GM12891 (cell line): ENCODE data around the gene IL11.
A peak's percentile ranks its signal among the peaks of the same experiment; 100 is the strongest.
"Not testable (repeated sequence)": the region's sequence is repeated elsewhere in the genome, so short reads cannot be mapped to it uniquely, and the experiment has no call there.

Source experiments
- DNase-seq: peaks from one replicate; pipeline ENCODE4 v3.0.0; 2011; ENCODE audit warnings: low spot score; ENCODE audit not compliant: insufficient read length
- FAIRE-seq: peaks from 2 replicates; lab custom pipeline; 2011; peaks lifted over from hg19 to GRCh38; lab: Jason Lieb, UNC
- PAX5 ChIP-seq: IDR thresholded peaks from 2 replicates; pipeline ENCODE4 v1.6.1; 2011; ENCODE audit warnings: low read length, moderate library complexity, mild to moderate bottlenecking; ENCODE audit not compliant: insufficient read depth, severe bottlenecking
- POLR2A ChIP-seq: IDR thresholded peaks from 2 replicates; pipeline ENCODE4 v1.6.1; 2011; ENCODE audit warnings: low read depth, low read length, control low read depth
- POLR2AphosphoS5 ChIP-seq: IDR thresholded peaks from 2 replicates; pipeline ENCODE4 v1.6.1; 2011; ENCODE audit warnings: low read depth, low read length, control low read depth
- POU2F2 ChIP-seq: IDR thresholded peaks from 2 replicates; pipeline ENCODE4 v1.6.1; 2011; ENCODE audit warnings: low read depth, mild to moderate bottlenecking, control low read depth, low read length, moderate library complexity
- SPI1 ChIP-seq: IDR thresholded peaks from 2 replicates; pipeline ENCODE4 v1.6.1; 2011; ENCODE audit warnings: low read depth, low read length, control low read depth
- TAF1 ChIP-seq: IDR thresholded peaks from 2 replicates; pipeline ENCODE4 v1.6.1; 2011; ENCODE audit warnings: low read depth, low read length, control low read depth

IL11 gene

DNA sequence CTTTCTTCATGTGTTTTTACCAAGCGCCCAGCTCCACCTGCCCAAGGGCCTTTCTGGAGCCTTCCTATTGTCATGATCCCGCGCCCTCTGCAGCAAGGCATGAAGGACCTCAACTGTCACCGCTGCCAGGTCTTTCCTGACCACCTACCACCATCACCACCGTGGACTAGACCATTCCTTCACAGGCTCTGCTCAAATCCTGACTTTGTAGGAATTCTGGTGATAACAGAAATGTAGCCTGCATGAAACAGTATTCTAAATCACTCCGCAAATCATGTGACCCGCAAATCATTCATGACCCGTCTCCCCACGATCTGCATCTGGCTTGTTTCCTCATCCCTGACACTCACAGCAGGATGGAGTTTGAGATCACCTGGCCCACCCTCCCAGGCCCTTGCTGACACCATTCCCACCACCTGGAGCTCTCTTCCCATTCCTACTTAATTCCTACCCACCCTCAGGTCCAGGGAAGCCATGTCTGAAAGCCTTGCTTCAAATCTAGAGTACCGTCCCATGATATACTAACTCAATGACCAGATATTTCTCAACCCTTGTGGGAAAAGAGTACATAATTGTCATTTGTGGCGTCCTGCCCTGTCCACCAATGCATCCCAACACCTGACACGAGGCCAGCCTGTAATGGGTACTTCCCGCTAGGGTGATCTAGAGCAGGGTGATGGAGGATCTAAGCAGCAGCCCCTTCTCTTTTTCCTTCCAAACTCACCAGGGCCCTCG lies 36.0 kb upstream of the IL11 start:
- DNase-seq = no peak
- no peak for FAIRE-seq
- TF ChIP-seq POLR2AphosphoS5 (no peak), SPI1 (no peak), TAF1 (no peak), POLR2A (no peak), POU2F2 (no peak), PAX5 (no peak)

DNA sequence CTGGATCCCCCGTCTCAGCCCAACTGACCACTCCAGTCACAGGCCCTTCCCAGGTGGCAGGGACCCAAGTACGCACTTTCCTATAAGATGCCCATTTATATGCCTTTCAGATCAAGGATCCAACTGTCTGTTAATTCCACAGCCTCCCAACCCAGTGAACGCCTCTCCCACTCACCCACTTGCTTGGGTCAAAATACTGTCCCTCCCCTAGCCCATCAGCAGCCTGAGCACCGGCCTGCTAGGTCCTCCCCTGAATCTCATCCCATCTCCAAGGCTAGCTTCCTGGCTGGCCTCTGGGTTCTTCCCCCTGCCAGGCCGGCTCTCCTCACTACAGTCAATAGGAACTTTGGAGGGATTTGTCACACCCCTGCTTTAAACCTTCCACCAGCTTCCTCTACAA lies 35.4 kb upstream of the IL11 start:
- FAIRE-seq = no peak
- no peak for TF ChIP-seq PAX5
- TF ChIP-seq TAF1 = no peak
- DNase-seq = no peak

DNA sequence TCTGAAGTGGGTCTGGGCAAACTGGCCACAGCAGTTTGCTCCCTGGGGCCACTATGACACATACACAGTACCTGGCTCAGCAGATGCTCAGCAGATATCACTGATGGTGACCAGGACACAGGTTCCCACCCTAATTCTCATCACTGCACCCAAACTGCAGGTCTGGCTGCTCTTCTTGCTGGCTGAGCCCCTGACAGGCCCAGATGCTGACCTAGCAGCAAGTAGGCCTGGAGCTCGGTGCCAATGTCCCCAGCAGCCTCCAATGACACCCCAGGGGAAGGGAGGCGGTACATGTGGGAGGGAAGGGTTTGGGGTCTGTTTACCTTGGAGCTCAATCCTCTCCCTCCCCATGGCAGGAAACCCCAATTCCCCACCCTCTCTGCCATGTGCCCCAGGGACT lies 32.2 kb upstream of the IL11 start:
- no peak for FAIRE-seq
- TF ChIP-seq POLR2AphosphoS5 (no peak; the same call in 1 of the 2 replicates), POLR2A (no peak; the same call in 1 of the 2 replicates), SPI1 (no peak), PAX5 (no peak), POU2F2 (no peak), TAF1 (no peak)
- no peak for DNase-seq

DNA sequence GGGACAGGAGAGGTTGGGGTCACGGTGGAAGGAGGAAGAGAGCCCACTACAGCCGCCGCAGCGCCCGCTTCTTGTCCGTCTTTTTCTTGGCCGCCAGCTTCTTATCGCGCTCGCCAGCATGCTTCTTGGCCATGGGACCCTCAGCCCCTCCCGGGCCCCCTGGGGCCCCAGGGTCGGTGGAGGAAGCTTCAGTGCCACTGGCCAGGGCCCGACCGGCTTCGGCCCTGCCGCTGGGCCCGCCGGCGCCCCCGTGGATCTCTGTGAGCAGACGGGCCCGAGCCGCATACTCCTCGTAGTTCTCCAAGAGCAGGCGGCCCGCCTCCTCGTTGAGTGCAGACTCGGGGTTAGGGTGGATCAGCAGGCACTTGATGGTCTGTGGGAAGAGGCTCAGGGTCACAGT lies 31.1 kb upstream of the IL11 start:
- FAIRE-seq, DNase-seq: not testable (repeated sequence)

DNA sequence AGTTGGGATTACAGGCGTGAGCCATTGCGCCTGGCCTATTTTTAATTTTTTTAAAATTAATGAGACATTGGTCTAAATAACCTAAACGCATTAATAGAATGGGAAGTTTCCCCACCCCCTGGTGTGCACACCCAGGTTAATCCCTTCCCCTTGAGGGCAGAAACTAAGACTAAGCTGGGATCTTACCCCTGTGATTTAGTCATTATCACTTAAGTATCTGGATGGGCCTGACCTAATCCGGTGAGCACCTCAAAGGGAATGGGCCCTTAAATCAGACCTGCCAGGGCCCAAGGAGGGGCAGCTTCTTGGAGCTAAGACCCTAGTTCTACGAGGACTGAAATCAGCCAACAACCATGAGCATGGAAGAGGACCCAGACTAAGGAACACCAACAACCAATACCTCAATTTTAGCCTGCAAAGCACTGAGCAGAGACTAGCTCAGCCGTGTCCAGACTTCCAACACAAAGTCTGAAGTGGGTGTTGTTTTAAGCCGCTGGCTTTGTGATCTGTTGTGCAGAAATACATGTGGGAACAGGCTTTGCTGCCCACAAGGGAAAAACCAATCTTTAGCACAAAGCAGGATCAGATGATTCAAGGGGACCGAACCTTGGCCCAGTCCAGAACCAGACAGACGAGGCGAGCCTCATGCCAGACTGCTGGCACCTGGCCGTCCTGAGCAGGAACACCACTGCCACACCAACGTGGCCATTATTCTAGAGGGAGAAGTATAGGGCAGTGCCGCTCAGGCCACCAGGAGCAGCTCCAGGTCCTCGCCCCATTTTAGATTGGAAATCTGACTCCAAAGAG lies 30.2 kb upstream of the IL11 start:
- no peak for FAIRE-seq
- TF ChIP-seq POLR2AphosphoS5 (no peak; the same call in none of the 2 replicates), SPI1 (no peak), POLR2A (peak; percentile 45; the same call in 1 of the 2 replicates)
- no peak for DNase-seq

DNA sequence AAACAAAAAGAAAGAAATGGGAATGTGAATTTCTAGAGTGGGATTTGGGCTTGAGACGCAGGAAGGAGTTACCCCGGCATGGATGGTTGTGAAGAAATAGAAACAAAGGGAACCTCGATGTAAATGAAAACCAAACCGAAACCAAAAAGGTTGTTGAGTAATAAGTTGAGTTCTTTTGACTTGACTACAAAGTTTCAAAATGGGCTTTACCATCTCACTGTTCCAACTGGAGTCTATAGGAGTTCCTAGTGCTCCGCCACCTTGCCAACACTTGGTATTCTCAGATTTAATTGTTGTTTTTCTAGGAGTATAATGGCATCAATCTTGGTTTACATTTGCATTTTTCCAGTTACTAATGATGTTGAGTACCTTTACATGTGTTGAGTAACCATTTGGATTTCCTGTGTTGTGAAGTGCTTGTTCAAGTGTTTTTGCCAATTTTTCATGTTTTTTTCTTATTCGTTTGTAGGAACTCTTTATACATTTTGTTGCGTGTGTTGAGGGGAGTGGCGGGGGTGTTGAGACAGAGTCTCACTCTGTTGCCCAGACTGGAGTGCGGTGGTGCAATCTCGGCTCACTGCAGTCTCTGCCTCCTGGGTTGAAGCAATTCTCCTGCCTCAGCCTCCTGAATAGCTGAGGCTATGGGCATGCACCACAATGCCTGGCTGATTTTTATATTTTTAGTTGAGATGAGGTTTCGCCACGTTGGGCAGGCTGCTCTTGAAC lies 28.1 kb upstream of the IL11 start:
- TF ChIP-seq POLR2AphosphoS5 (no peak), POU2F2 (no peak), TAF1 (no peak), PAX5 (no peak), SPI1 (no peak), POLR2A (no peak)
- peak; percentile 59 for FAIRE-seq
- DNase-seq = no peak

DNA sequence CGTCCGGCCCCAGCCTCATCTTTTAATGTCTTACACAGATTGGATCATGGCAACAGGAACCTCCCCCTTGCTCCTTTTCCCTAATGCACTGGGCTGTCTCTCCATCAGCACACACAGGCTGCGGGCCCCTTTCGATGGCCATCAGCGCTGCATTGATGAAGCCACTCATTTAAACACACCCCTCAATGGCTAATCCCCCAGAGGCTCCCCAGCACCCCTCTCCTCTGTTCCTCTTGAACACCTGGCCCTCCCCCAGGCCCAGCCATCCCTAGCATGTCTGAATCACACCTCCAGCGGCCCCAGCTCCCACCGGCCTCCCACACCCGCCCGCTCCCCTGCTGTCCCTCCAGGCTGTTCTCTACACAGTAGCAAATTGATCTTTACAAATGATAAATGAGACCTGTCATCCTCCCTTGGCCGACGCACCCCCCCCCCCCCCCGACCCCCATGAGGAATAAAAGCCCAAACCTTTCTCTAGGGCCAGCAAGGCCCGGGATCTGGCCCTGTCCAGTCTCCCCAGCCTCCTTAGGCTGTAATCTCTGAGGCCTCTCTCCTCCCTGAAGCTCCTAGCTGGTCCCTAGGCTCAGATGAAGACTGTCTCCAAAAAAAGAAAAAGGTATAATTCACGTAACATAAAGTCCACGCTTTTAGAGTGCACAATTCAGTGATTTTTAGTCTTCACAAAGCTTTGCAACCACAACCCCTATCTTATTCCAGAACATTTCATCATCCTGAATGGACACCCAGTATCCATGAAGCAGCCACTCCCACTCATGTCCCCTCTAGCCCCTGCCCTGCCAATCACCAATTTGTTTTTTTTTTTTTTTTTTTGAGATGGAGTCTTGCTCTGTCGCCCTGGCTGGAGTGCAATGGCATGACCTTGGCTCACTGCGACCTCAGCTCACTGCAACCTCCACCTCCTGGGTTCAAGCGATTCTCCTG lies 22.8 kb upstream of the IL11 start:
- no peak for FAIRE-seq
- DNase-seq = no peak
- TF ChIP-seq SPI1 (no peak), PAX5 (no peak), POU2F2 (no peak), TAF1 (no peak), POLR2AphosphoS5 (no peak), POLR2A (no peak)

DNA sequence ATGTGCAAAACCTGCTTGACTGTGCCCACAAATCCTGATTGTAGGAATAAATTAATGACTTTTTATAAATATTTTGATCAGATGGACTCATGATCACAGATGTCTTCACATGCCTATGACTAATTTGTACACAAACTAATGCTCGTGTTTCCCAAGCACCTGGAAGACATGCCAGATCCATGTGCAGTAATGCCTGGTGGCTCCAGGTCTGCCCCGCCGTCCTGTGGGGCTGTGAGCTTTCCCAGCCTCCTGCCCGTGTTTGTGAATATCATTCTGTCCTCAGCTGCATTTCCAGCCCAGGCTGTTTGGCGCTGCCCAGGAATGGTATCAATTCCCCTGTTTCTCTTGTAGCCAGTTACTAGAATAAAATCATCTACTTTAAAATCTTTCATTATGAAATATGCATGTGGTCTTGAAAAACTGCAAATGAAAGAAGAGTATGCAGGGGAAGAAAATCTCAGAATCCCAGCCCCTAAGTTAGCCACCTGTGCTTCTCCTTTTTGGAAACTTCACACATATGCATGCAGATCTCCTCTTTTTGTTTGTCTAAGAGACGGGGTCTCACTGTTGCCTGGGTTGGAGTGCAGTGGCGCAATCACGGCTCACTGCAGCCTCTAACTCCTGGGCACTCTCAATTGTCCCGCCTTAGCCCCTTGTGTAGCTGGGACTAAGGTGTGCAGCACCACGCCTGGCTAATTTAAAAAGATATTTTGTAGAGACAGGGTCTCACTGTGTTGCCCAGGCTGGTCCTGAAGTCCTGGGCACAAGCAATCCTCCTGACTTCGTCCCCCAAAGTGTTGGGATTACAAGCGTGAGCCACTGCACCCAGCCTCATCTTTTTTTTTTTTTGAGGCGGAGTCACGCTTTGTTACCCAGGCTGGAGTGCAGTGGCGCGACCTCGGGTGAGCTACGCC lies 21.7 kb upstream of the IL11 start:
- no peak for FAIRE-seq
- DNase-seq = no peak
- TF ChIP-seq TAF1 = no peak
- no peak for TF ChIP-seq POU2F2
- TF ChIP-seq POLR2AphosphoS5 = 0 out of 2 replicates have a peak, but pooled peaks have one; percentile 16
- TF ChIP-seq SPI1 = no peak

DNA sequence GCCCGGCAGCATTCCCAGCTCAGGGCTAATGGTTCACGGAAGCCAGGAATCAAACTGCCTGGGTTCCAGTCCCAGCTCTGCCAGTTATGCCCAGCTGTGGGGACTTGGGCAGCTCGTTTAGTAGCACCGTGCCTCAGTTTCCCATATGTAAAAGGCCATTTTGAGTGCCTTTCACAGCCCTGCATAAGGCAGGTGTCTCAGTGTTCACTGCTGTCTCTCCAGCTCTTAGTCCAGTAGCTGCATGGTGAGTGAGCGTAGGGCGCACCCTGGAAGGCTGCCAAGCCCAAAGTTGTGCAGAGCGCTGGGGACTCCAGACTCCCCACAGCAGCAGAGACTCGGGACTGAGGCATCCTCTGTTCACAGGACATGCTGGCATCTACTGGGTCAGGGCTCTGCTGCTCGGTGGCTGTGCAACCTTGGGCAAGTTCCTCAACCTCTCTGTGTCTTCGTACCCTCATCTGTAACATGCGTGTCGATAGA lies 21.0 kb upstream of the IL11 start:
- TF ChIP-seq POLR2A (peak; percentile 61), POLR2AphosphoS5 (peak; percentile 73), PAX5 (no peak)
- no peak for DNase-seq
- FAIRE-seq = no peak
